H1 (cell line): ENCODE data around the gene DYNLL2. TPM values are rescaled to one million over a fixed set of nuclear protein-coding genes. Genes with fewer than 3 reads are reported as not detected.

Experiments used
- CTCF ChIA-PET: fragments of 300-600 bp; sonication (Branson Sonifier 250); formaldehyde crosslinking; loops from one replicate; lab custom pipeline; 2021; ENCODE audit not compliant: partially characterized antibody; lab: Charles Lee
- POLR2A ChIA-PET: fragments of 300-600 bp; sonication (Branson Sonifier 250); formaldehyde crosslinking; loops from one replicate; lab custom pipeline; 2021; ENCODE audit warnings: inconsistent platforms; ENCODE audit not compliant: partially characterized antibody; lab: Charles Lee
- DNase-seq, 2 experiments: peaks; one replicate each; pipeline versions ENCODE4 v3.0.0 to v3.0.0-alpha.2; 2010 to 2022; ENCODE audit warnings: low spot score in 2 of 2, low read depth in 1 of 2, mixed read lengths in 1 of 2
- FAIRE-seq: peaks from 2 replicates; lab custom pipeline; 2011; peaks lifted over from hg19 to GRCh38; lab: Jason Lieb, UNC
- H2AFZ ChIP-seq: 2 replicates; pipeline ENCODE4 v1.8.1; 2012; ENCODE audit warnings: low read length, inconsistent platforms
- H2AK5ac ChIP-seq: 2 replicates; pipeline ENCODE4 v1.6.1; 2013; ENCODE audit warnings: low read depth, low read length
- H2BK120ac ChIP-seq: replicated peaks from 2 replicates; pipeline ENCODE3; 2013; ENCODE audit warnings: low read depth, low read length, inconsistent platforms
- H2BK12ac ChIP-seq: 2 replicates; pipeline ENCODE4 v1.6.1; 2013; ENCODE audit warnings: low read depth, low read length
- H2BK15ac ChIP-seq: 2 replicates; pipeline ENCODE4 v1.6.1; 2013; ENCODE audit warnings: low read length
- H2BK20ac ChIP-seq: 2 replicates; pipeline ENCODE4 v1.6.1; 2013; ENCODE audit warnings: low read length
- H2BK5ac ChIP-seq: 2 replicates; pipeline ENCODE4 v1.6.1; 2013; ENCODE audit warnings: low read depth, low read length
- H3K14ac ChIP-seq: 2 replicates; pipeline ENCODE4 v1.6.1; 2013; ENCODE audit warnings: inconsistent platforms; ENCODE audit not compliant: insufficient read length
- H3K18ac ChIP-seq: 2 replicates; pipeline ENCODE4 v1.6.1; 2013; ENCODE audit warnings: low read length; ENCODE audit errors: extremely low read depth
- H3K23ac ChIP-seq: 2 replicates; pipeline ENCODE4 v1.6.1; 2013; ENCODE audit warnings: inconsistent platforms; ENCODE audit not compliant: insufficient read length
- H3K23me2 ChIP-seq: 2 replicates; pipeline ENCODE4 v1.6.1; 2013; ENCODE audit warnings: low read depth, low read length
- H3K27ac ChIP-seq: 2 replicates; pipeline ENCODE4 v1.6.1; 2011; ENCODE audit warnings: low read depth, low read length, inconsistent platforms
- H3K27me3 ChIP-seq, 4 experiments: replicated peaks in 1 of 4; 1 replicate in 1 of 4; 2 replicates in 3 of 4; pipeline versions ENCODE4 v1.6.1 to v1.8.1; 2011 to 2013; ENCODE audit warnings: low read length in 3 of 4, mild to moderate bottlenecking in 3 of 4, inconsistent platforms in 2 of 4, mixed read lengths in 2 of 4, moderate library complexity in 1 of 4; ENCODE audit not compliant: control insufficient read depth in 3 of 4, insufficient read depth in 3 of 4; ENCODE audit errors: extremely low read depth in 1 of 4
- H3K36me3 ChIP-seq, 4 experiments: 2 replicates each; pipeline versions ENCODE4 v1.6.1 to v1.8.1; 2011 to 2013; ENCODE audit warnings: mild to moderate bottlenecking in 4 of 4, low read length in 3 of 4, moderate library complexity in 2 of 4, control low read depth in 1 of 4, inconsistent platforms in 1 of 4; ENCODE audit not compliant: insufficient read depth in 4 of 4, control insufficient read depth in 2 of 4
- H3K4ac ChIP-seq: replicated peaks from 2 replicates; pipeline ENCODE3; 2013; ENCODE audit warnings: low read length, low read depth, mixed read lengths, inconsistent platforms; ENCODE audit not compliant: insufficient read length
- H3K4me1 ChIP-seq, 4 experiments: replicated peaks in 1 of 4; 1 replicate in 1 of 4; 2 replicates in 3 of 4; pipeline versions ENCODE4 v1.6.1 to v1.8.1; 2011 to 2013; ENCODE audit warnings: low read length in 3 of 4, inconsistent platforms in 2 of 4, mixed read lengths in 1 of 4; ENCODE audit not compliant: insufficient read depth in 4 of 4, control insufficient read depth in 3 of 4
- H3K4me2 ChIP-seq, 2 experiments: 2 replicates each; pipeline versions ENCODE4 v1.6.1 to v1.8.1; 2011 to 2013; ENCODE audit warnings: low read depth in 2 of 2, low read length in 2 of 2, control low read depth in 1 of 2, inconsistent platforms in 1 of 2, mild to moderate bottlenecking in 1 of 2; ENCODE audit not compliant: insufficient read depth in 1 of 2
- H3K4me3 ChIP-seq, 4 experiments: fragments of 200-600, 300-600 bp in 1 of 4; sonication (generic), shearing (Covaris generic), sonication (Bioruptor Twin) in 1 of 4; 2 replicates each; pipeline versions ENCODE4 v1.5.1 to v1.8.1; 2011 to 2016; ENCODE audit warnings: low read length in 4 of 4, low read depth in 3 of 4, control low read depth in 2 of 4, inconsistent platforms in 2 of 4, mild to moderate bottlenecking in 2 of 4, mixed read lengths in 1 of 4, moderate library complexity in 1 of 4; ENCODE audit not compliant: insufficient read depth in 2 of 4; ENCODE audit errors: extremely low read depth in 1 of 4
- H3K56ac ChIP-seq: replicated peaks from 2 replicates; pipeline ENCODE3; 2013; ENCODE audit warnings: low read depth, mild to moderate bottlenecking, mixed read lengths, low read length, inconsistent platforms; ENCODE audit not compliant: insufficient read length
- H3K79me1 ChIP-seq: 2 replicates; pipeline ENCODE4 v1.6.1; 2013; ENCODE audit warnings: low read depth, low read length, control low read depth
- H3K79me2 ChIP-seq, 2 experiments: 2 replicates each; pipeline versions ENCODE4 v1.6.1 to v1.8.1; 2012 to 2013; ENCODE audit warnings: low read length in 2 of 2, mild to moderate bottlenecking in 2 of 2, inconsistent platforms in 1 of 2; ENCODE audit not compliant: insufficient read depth in 2 of 2, control insufficient read depth in 1 of 2
- H3K9ac ChIP-seq, 4 experiments: replicated peaks in 1 of 4; 1 replicate in 1 of 4; 2 replicates in 3 of 4; pipeline versions ENCODE4 v1.6.1 to v1.8.1; 2011 to 2013; ENCODE audit warnings: low read depth in 3 of 4, low read length in 3 of 4, control low read depth in 2 of 4, mild to moderate bottlenecking in 2 of 4, moderate library complexity in 2 of 4, inconsistent platforms in 1 of 4; ENCODE audit errors: extremely low read depth in 1 of 4
- H3K9me3 ChIP-seq, 2 experiments: 2 replicates each; pipeline versions ENCODE4 v1.6.1 to v1.8.1; 2012 to 2013; ENCODE audit warnings: mild to moderate bottlenecking in 2 of 2, moderate library complexity in 2 of 2, control low read depth in 1 of 2, inconsistent platforms in 1 of 2, low read depth in 1 of 2, low read length in 1 of 2, mixed read lengths in 1 of 2; ENCODE audit not compliant: insufficient read depth in 2 of 2
- H4K20me1 ChIP-seq, 2 experiments: replicated peaks in 1 of 2; 2 replicates each; pipeline versions ENCODE3 to v1.8.1; 2011 to 2013; ENCODE audit warnings: inconsistent platforms in 2 of 2, low read length in 2 of 2, mild to moderate bottlenecking in 1 of 2; ENCODE audit not compliant: insufficient read depth in 2 of 2, control insufficient read depth in 1 of 2
- H4K5ac ChIP-seq: 2 replicates; pipeline ENCODE4 v1.6.1; 2013; ENCODE audit warnings: low read length, low read depth, mixed read lengths, inconsistent platforms; ENCODE audit not compliant: insufficient read length
- H4K8ac ChIP-seq: 2 replicates; pipeline ENCODE4 v1.8.0; 2013; ENCODE audit warnings: mild to moderate bottlenecking, moderate library complexity, low read length, inconsistent platforms; ENCODE audit not compliant: insufficient read depth; ENCODE audit errors: extremely low read depth
- H4K91ac ChIP-seq: replicated peaks from 2 replicates; pipeline ENCODE3; 2013; ENCODE audit warnings: low read length, mixed read lengths, inconsistent platforms; ENCODE audit not compliant: insufficient read length
- ATF2 ChIP-seq: IDR thresholded peaks from 2 replicates; pipeline ENCODE4 v1.6.1; 2012; ENCODE audit warnings: low read length, inconsistent platforms
- TAF1 ChIP-seq: IDR thresholded peaks from 2 replicates; pipeline ENCODE4 v1.6.1; 2011; ENCODE audit warnings: mild to moderate bottlenecking, low read depth, low read length
- TBP ChIP-seq: IDR thresholded peaks from 2 replicates; pipeline ENCODE4 v1.6.1; 2011; ENCODE audit warnings: low read depth, low read length, improper control_type of control experiment
- WGBS, 2 experiments: shearing (Covaris generic) in 1 of 2; methylation state at CpG; one replicate each; pipeline versions ENCODE4 v1.1.6 to v1.1.7; 2013 to 2015; ENCODE audit warnings: low lambda C conversion rate in 2 of 2, mixed read lengths in 2 of 2, inconsistent platforms in 1 of 2, low coverage in 1 of 2, missing lambda C conversion rate in 1 of 2; ENCODE audit not compliant: insufficient replicate concordance in 2 of 2, insufficient coverage in 1 of 2, insufficient read length in 1 of 2; ENCODE audit errors: extremely low coverage in 1 of 2, missing lambda C conversion rate in 1 of 2; 5-methylcytosine and 5-hydroxymethylcytosine counted together
- polyA plus RNA-seq, 7 experiments: library from polyadenylated mRNA; depleted of rRNA in 3 of 7; stranded (reverse) in 5 of 7; unstranded in 2 of 7; fragments of >200 nt in 5 of 7; fragments of 200-250 nt in 2 of 7; gene quantifications; 1 replicate in 5 of 7; 2 replicates in 1 of 7; 4 replicates in 1 of 7; pipeline versions ENCODE4 v1.2.1 to v1.2.3, GENCODE V29; 2011 to 2013; ENCODE audit warnings: missing spikeins in 2 of 7, mixed read lengths in 2 of 7
- total RNA-seq: library from RNA; stranded (reverse); fragmentation: NEBNext Ultra II Directional; extraction: Animal tissue kit (Norgen Biotek cat#: 25700); gene quantifications from 2 replicates; pipeline ENCODE4 v1.2.1, GENCODE V29; 2021
- TF ChIP-seq, protein P1 (sequence below): IDR thresholded peaks from 2 replicates; pipeline ENCODE4 v1.6.1; 2011; ENCODE audit warnings: low read length, improper control_type of control experiment

DYNLL2 gene
- total and polyA plus RNA-seq, 2 of the 8 experiments (the other 6 are each of a cell fraction or from before 2014, with no cell fraction given) = 19.8 to 52.7 TPM

DNA sequence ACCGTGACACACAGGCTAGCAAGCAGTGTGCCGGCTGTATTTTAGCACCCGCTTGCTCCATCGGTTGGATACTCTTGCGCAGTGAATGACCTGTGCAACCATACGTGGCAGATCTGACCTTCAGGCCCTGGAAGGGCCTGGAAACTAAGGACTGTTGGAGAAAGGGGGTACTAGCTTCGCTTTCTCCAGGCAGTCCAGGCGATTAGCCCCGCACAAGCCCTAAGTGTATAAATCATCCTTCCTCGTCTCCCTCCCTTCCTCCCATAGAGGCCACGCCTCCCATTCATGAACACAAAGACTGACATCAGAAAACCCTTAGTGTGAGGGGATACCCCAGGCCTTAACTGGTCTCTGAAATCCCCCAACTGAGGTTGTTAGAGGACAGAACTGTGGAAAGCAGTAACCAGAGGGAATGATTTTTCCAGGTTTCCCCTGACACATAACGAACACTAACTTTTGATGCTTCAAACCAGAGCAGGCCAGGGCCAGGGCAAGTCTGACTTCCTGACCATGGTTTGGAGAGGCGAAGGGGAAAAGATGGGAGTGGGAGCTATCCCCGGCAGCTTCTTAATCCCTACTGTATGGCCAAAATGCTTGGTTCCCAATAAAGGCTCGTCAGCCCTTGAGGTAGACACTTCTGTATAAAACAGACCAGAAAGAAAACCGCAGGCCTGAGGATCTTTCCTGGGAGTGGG is 1.4 kb upstream of the DYNLL2 start:
- Histone ChIP-seq H3K14ac (no peak overlapping the region), H3K79me2 (peaks cover 30 to 35% of the 10 kb centered on the region in 2 experiments), H3K9me3 (no peaks in the 10 kb centered on the region), H3K4me2 (peak overlapping the region; percentile 73 to 75), H2BK20ac (peak overlapping the region; percentile 99), H3K4me1 (peaks cover 11 to 24% (median 18%) of the 10 kb centered on the region in 4 experiments), H4K8ac (peak overlapping the region; percentile 22; the same call in 1 of the 2 replicates), H2BK120ac (peak overlapping the region; percentile 90), H3K4me3 (peak overlapping the region in 3 of 4 experiments; percentile 24 to 53 (median 42); a peak in 5 of 8 replicates), H3K4ac (peak overlapping the region; percentile 28), H3K79me1 (peaks cover 10% of the 10 kb centered on the region), H3K23me2 (peaks cover 11% of the 10 kb centered on the region), H3K27me3 (no peaks in the 10 kb centered on the region; a peak in 3 of 7 replicates), H3K9ac (peak overlapping the region in 3 of 4 experiments; percentile 23 to 71 (median 65); a peak in 5 of 7 replicates), H2BK12ac (peak overlapping the region; percentile 89), H3K36me3 (peaks cover 0 to 18% (median 1%) of the 10 kb centered on the region in 4 experiments; a peak in 5 of 8 replicates), H2BK15ac (peak overlapping the region; percentile 98; the same call in 1 of the 2 replicates), H3K27ac (peak overlapping the region; percentile 94), H4K20me1 (peaks cover 24 to 28% of the 10 kb centered on the region in 2 experiments), H4K5ac (peak overlapping the region; percentile 99), H2BK5ac (peak overlapping the region; percentile 99; the same call in 1 of the 2 replicates), H3K23ac (no peak overlapping the region), H2AFZ (peak overlapping the region; percentile 74), H3K56ac (peak overlapping the region; percentile 63), H4K91ac (peak overlapping the region; percentile 96), H3K18ac (peak overlapping the region; percentile 99), H2AK5ac (peak overlapping the region; percentile 84)
- WGBS, 2 experiments = 77% methylated on average over 16 of the region's 16 CpGs; no CpG with 5 or more reads in 1 of the 2 experiments
- ChIA-PET CTCF (interaction anchor here (0.9 to 2.0 kb wide), 4 partner anchors 14 to 82 kb away, joined by 3 to 6 read pairs (median 4); no protein-coding TSS in a partner anchor), POLR2A (interaction anchor here (1.0 to 16.6 kb wide), 11 partner anchors 9 to 826 kb away, joined by 3 to 292 read pairs (median 4); partner anchors contain the start of genes MSI2, SRSF1 and VEZF1)
- TF ChIP-seq TAF1 (0 out of 2 replicates have a peak, but pooled peaks have one; percentile 30), ATF2 (no peak), TBP (no peak)
- TF ChIP-seq, protein P1, sequence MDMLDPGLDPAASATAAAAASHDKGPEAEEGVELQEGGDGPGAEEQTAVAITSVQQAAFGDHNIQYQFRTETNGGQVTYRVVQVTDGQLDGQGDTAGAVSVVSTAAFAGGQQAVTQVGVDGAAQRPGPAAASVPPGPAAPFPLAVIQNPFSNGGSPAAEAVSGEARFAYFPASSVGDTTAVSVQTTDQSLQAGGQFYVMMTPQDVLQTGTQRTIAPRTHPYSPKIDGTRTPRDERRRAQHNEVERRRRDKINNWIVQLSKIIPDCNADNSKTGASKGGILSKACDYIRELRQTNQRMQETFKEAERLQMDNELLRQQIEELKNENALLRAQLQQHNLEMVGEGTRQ = no peak
- FAIRE-seq = no peak
- DNase-seq = peak in 1 of 2 experiments; percentile 48
